HL-60 (cell line): ENCODE measurements around the gene MMP26.
A peak's percentile ranks its signal among the peaks of the same experiment; 100 is the strongest.

Experiments
- DNase-seq, 2 experiments: peaks; one replicate each; pipeline ENCODE4 v3.0.0-alpha.2; 2010 to 2020; ENCODE audit warnings: low read depth in 1 of 2, low spot score in 1 of 2
- H3K27ac ChIP-seq: fragments of 250-450 bp; sonication (Bioruptor Pico); replicated peaks from 2 replicates; pipeline ENCODE4 v1.5.1; 2020; ENCODE audit warnings: mild to moderate bottlenecking, moderate library complexity
- H3K27me3 ChIP-seq: fragments of 250-450 bp; sonication (Bioruptor Pico); 2 replicates; pipeline ENCODE4 v1.5.1; 2021; ENCODE audit warnings: mild to moderate bottlenecking, moderate library complexity; ENCODE audit not compliant: insufficient read depth, poor library complexity, severe bottlenecking
- H3K4me3 ChIP-seq: replicated peaks from 2 replicates; pipeline ENCODE4 v1.5.1; 2011; ENCODE audit warnings: mild to moderate bottlenecking, control low read depth, low read length; ENCODE audit not compliant: insufficient read depth
- GABPA ChIP-seq: IDR thresholded peaks from 2 replicates; pipeline ENCODE4 v1.6.1; 2012; ENCODE audit warnings: low read depth
- POLR2AphosphoS5 ChIP-seq: IDR thresholded peaks from 2 replicates; pipeline ENCODE4 v1.6.1; 2012; ENCODE audit warnings: low read depth
- SPI1 ChIP-seq: IDR thresholded peaks from 2 replicates; pipeline ENCODE4 v1.6.1; 2012; ENCODE audit warnings: low read depth, mild to moderate bottlenecking, borderline replicate concordance
- long read RNA-seq: library from polyadenylated mRNA; unstranded; transcript quantifications from one replicate; pipeline ENCODE4 v2.0.0, GENCODE V29; 2020
- TF ChIP-seq, protein P1 (sequence below): IDR thresholded peaks from one replicate; pipeline ENCODE4 v1.5.1; 2011; ENCODE audit warnings: low read length, control low read depth, inconsistent platforms; ENCODE audit not compliant: insufficient read depth
- TF ChIP-seq, protein P2 (sequence below): IDR thresholded peaks from 2 replicates; pipeline ENCODE4 v1.6.1; 2012; ENCODE audit warnings: low read depth; ENCODE audit not compliant: insufficient replicate concordance

MMP26 gene
- long read RNA-seq, result 0 reads

GRCh38 chr11:4704054-4704789 is at the start of gene MMP26:
MMP26 (plus strand) TSS chr11:4704784.
- Histone ChIP-seq H3K27ac (no peak within 1 kb of the TSS), H3K4me3 (no peak within 1 kb of the TSS), H3K27me3 (peaks cover 2% of the 10 kb centered on the region)
- no peak for TF ChIP-seq POLR2AphosphoS5
- TF ChIP-seq SPI1, result 0 out of 2 replicates have a peak, but pooled peaks have one; percentile 6
- DNase-seq, result no peak

- TF ChIP-seq SPI1 (no peak), GABPA (no peak), POLR2AphosphoS5 (no peak)
- TF ChIP-seq, protein P1, sequence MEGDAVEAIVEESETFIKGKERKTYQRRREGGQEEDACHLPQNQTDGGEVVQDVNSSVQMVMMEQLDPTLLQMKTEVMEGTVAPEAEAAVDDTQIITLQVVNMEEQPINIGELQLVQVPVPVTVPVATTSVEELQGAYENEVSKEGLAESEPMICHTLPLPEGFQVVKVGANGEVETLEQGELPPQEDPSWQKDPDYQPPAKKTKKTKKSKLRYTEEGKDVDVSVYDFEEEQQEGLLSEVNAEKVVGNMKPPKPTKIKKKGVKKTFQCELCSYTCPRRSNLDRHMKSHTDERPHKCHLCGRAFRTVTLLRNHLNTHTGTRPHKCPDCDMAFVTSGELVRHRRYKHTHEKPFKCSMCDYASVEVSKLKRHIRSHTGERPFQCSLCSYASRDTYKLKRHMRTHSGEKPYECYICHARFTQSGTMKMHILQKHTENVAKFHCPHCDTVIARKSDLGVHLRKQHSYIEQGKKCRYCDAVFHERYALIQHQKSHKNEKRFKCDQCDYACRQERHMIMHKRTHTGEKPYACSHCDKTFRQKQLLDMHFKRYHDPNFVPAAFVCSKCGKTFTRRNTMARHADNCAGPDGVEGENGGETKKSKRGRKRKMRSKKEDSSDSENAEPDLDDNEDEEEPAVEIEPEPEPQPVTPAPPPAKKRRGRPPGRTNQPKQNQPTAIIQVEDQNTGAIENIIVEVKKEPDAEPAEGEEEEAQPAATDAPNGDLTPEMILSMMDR, result no peak
- TF ChIP-seq, protein P2, sequence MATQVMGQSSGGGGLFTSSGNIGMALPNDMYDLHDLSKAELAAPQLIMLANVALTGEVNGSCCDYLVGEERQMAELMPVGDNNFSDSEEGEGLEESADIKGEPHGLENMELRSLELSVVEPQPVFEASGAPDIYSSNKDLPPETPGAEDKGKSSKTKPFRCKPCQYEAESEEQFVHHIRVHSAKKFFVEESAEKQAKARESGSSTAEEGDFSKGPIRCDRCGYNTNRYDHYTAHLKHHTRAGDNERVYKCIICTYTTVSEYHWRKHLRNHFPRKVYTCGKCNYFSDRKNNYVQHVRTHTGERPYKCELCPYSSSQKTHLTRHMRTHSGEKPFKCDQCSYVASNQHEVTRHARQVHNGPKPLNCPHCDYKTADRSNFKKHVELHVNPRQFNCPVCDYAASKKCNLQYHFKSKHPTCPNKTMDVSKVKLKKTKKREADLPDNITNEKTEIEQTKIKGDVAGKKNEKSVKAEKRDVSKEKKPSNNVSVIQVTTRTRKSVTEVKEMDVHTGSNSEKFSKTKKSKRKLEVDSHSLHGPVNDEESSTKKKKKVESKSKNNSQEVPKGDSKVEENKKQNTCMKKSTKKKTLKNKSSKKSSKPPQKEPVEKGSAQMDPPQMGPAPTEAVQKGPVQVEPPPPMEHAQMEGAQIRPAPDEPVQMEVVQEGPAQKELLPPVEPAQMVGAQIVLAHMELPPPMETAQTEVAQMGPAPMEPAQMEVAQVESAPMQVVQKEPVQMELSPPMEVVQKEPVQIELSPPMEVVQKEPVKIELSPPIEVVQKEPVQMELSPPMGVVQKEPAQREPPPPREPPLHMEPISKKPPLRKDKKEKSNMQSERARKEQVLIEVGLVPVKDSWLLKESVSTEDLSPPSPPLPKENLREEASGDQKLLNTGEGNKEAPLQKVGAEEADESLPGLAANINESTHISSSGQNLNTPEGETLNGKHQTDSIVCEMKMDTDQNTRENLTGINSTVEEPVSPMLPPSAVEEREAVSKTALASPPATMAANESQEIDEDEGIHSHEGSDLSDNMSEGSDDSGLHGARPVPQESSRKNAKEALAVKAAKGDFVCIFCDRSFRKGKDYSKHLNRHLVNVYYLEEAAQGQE, result no peak
- DNase-seq, result no peak
- Histone ChIP-seq H3K4me3 (no peak overlapping the region), H3K27me3 (peaks cover 2% of the 10 kb centered on the region), H3K27ac (no peak overlapping the region)
Observed at GRCh38 chr11:4658629-4659445, 45.7 kb upstream of the MMP26 start.

- TF ChIP-seq, protein P1, result no peak
- no peak for TF ChIP-seq SPI1
- TF ChIP-seq, protein P2, result no peak
- no peak for TF ChIP-seq GABPA
- Histone ChIP-seq H3K27ac (no peak overlapping the region), H3K4me3 (no peak overlapping the region), H3K27me3 (peaks cover 2% of the 10 kb centered on the region)
- DNase-seq, result no peak
Observed at GRCh38 chr11:4662876-4663275, 41.7 kb upstream of the MMP26 start.

DNA sequence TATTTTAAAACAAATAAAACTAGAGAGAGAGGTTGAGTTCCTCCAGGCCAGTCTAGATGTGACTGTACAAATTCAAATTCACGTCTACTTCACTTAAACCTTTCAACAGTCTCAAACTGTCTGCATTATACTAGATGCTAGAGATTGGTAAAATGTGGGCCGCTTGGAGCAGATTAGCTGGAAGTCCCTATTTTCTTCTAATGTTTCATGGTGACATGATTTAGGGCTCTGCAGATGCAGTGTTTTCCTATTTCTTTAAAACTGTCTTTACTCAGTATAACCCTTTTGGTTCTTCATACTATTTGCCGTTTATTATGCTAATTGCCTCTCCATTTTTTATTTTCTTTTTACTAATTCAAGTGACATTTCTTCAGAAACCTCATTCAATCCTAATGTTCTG is 40.4 kb upstream of the MMP26 start:
- no peak for DNase-seq
- Histone ChIP-seq H3K27me3 (peaks cover 2% of the 10 kb centered on the region), H3K27ac (no peak overlapping the region), H3K4me3 (no peak overlapping the region)
- TF ChIP-seq SPI1 (no peak), POLR2AphosphoS5 (no peak), GABPA (no peak)
- TF ChIP-seq, protein P2, result no peak
- TF ChIP-seq, protein P1, result no peak
